Keratinocyte (primary cell): Measurements from ENCODE around the gene CD300LD.

ENCODE experiments used
- CTCF ChIP-seq, 3 experiments: IDR thresholded peaks in 1 of 3; conservative IDR thresholded peaks in 1 of 3; optimal IDR thresholded peaks in 1 of 3; 2 replicates in 2 of 3; 3 replicates in 1 of 3; pipeline versions ENCODE3 to v1.5.1; 2011; ENCODE audit warnings: low read length in 3 of 3, mild to moderate bottlenecking in 3 of 3, moderate library complexity in 2 of 3, control low read depth in 1 of 3, inconsistent platforms in 1 of 3; ENCODE audit not compliant: insufficient read depth in 2 of 3; ENCODE audit errors: extremely low read depth in 1 of 3
- EZH2 ChIP-seq: IDR thresholded peaks from one replicate; pipeline ENCODE4 v1.6.1; 2012; ENCODE audit warnings: inconsistent platforms, mild to moderate bottlenecking, low read length, moderate library complexity

- TF ChIP-seq CTCF (optimal IDR thresholded peaks at IDR 0.05 in 1 of 3, IDR thresholded peaks at IDR 0.05 in 1 of 3, conservative IDR thresholded peaks at IDR 0.05 in 1 of 3; ENCODE audit: extremely low read depth in 1 of 3, insufficient read depth in 2 of 3, low read length in 3 of 3) (no peak), EZH2 (no peak)
These were observed 37.2 kb downstream of the CD300LD start for GRCh38 chr17:74554909-74555308.
